ENCODE data around the gene HK1.

DNA sequence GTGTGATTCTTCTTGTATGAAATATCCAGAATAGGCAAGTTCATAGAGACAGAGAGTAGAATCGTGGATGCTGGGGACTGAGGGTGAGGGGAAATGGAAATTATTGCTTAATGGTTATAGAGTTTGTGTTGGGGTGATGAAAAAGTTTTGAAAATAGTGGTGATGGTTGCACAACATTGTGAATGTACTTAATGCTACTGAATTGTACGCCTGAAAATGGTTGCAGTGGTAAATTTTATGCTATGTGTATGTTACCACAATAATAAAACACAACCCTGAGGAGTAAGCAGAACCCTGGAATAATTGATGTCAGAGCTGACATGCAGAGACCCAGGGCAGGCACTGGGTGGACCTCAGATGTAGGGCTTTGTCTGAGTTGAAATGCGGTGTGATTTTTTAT lies 80.9 kb downstream of the HK1 start:
- TF ChIP-seq, protein P1, sequence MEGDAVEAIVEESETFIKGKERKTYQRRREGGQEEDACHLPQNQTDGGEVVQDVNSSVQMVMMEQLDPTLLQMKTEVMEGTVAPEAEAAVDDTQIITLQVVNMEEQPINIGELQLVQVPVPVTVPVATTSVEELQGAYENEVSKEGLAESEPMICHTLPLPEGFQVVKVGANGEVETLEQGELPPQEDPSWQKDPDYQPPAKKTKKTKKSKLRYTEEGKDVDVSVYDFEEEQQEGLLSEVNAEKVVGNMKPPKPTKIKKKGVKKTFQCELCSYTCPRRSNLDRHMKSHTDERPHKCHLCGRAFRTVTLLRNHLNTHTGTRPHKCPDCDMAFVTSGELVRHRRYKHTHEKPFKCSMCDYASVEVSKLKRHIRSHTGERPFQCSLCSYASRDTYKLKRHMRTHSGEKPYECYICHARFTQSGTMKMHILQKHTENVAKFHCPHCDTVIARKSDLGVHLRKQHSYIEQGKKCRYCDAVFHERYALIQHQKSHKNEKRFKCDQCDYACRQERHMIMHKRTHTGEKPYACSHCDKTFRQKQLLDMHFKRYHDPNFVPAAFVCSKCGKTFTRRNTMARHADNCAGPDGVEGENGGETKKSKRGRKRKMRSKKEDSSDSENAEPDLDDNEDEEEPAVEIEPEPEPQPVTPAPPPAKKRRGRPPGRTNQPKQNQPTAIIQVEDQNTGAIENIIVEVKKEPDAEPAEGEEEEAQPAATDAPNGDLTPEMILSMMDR (IDR thresholded peaks at IDR 0.05; ENCODE audit: borderline replicate concordance, extremely low read depth, low read length, poor library complexity, severe bottlenecking) = no peak
- no peak for TF ChIP-seq EZH2 (IDR thresholded peaks at IDR 0.05; ENCODE audit: borderline replicate concordance, low read depth, low read length, severe bottlenecking)
